ENCODE measurements around the gene PSMF1.

Gene PSMF1

DNA sequence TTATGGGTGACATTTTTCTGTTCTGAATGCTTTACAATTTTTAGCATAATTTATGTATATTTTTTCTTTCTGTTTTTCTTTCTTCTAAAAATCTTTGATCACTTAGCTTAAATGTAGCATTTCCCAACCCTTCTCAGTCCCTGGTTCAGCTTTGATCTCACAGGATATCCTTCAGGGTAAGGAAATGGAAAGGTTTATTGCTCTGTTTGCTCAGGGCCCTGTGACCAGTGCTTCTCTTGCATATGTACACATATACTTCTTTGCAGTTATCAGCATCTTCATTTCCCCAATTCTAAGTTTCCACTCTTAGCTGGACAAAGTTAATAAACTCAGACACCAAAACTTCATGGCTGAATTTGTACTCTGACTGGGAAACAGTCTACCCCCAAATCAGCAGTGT, 35.8 kb downstream of the PSMF1 start:
- ChIA-PET POLR2A (no interaction called here), CTCF (interaction anchor here (1.1 to 1.3 kb wide), 2 partner anchors 19 to 45 kb away, joined by 3 to 4 read pairs; no protein-coding TSS in a partner anchor)
- DNase-seq (ENCODE audit: extremely low spot score) = no peak
- TF ChIP-seq, protein P1, sequence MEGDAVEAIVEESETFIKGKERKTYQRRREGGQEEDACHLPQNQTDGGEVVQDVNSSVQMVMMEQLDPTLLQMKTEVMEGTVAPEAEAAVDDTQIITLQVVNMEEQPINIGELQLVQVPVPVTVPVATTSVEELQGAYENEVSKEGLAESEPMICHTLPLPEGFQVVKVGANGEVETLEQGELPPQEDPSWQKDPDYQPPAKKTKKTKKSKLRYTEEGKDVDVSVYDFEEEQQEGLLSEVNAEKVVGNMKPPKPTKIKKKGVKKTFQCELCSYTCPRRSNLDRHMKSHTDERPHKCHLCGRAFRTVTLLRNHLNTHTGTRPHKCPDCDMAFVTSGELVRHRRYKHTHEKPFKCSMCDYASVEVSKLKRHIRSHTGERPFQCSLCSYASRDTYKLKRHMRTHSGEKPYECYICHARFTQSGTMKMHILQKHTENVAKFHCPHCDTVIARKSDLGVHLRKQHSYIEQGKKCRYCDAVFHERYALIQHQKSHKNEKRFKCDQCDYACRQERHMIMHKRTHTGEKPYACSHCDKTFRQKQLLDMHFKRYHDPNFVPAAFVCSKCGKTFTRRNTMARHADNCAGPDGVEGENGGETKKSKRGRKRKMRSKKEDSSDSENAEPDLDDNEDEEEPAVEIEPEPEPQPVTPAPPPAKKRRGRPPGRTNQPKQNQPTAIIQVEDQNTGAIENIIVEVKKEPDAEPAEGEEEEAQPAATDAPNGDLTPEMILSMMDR (IDR thresholded peaks at IDR 0.05; ENCODE audit: control extremely low read depth, extremely low read depth, low read depth, missing control alignments) = no peak

DNA sequence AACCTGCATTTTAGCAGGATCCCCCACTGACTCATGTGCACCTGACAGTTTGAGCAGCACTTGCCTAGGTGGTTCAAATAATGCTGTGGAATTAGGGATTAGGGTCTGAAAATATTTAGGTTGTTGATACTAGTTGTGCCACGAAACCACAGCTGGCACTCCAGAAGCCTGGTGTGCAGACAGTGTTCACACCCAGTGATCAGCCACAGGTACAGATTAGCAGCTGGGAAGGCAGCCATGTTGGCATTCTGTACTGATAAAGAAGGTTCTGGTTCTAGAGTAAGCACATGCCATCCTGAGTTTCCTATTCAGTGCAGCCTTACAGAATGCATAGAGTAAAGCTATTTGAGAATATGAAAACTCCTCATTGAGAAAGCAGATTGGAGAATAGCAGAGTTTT, 36.3 kb downstream of the PSMF1 start:
- ChIA-PET CTCF (interaction anchor here (1.1 to 1.3 kb wide), 2 partner anchors 19 to 46 kb away, joined by 3 to 4 read pairs; no protein-coding TSS in a partner anchor), POLR2A (no interaction called here)
- no peak for DNase-seq (ENCODE audit: extremely low spot score)
- TF ChIP-seq, protein P1 (IDR thresholded peaks at IDR 0.05; ENCODE audit: control extremely low read depth, extremely low read depth, low read depth, missing control alignments) = no peak

DNA sequence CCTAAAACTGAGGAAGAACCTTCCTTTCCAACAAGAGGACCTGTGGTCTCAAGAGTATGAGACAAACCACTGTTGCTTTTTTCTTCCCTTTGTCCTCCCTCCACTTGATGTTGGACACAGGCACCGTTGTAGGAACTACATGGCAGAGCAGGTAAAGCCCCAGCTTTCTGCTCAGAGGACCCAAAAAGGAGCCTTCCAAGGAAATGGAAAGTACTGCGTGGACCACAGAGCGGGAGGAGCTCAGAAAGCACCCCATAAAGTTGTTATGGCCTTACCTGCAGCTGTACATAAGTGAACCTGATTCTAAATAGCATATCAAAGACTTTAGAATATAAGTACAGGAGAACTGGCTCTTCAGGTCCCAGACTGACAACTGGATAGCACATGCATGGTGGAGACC, 36.9 kb downstream of the PSMF1 start:
- CTCF ChIA-PET = interaction anchor here (1.1 kb wide), 1 partner anchor 20 kb away, joined by 3 read pairs; no protein-coding TSS in a partner anchor
- no peak for DNase-seq (ENCODE audit: extremely low spot score)
- POLR2A ChIA-PET = no interaction called here
- TF ChIP-seq, protein P1 (IDR thresholded peaks at IDR 0.05; ENCODE audit: control extremely low read depth, extremely low read depth, low read depth, missing control alignments) = no peak

DNA sequence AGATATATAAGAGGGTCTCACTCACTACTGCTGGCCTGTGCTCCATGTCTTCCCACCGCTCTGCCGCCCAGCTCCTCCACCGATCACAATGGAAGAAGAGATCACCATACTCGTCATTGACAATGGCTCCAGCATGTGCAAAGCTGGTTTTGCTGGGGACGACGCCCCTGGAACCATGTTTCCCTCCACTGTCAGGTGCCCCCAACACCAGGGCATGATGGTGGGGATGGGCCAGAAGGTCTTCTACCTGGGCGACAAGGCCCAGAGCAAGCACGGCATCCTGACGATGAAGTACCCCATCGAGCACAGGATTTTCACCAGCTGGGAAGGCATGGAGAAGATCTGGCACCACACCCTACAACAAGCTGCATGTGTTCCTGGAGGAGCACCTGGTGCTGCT, 42.1 kb downstream of the PSMF1 start:
- TF ChIP-seq, protein P1 (IDR thresholded peaks at IDR 0.05; ENCODE audit: control extremely low read depth, extremely low read depth, low read depth, missing control alignments) = no peak
- no peak for DNase-seq (ENCODE audit: extremely low spot score)
- ChIA-PET CTCF (interaction anchor here (2.2 kb wide), 1 partner anchor 12 kb away, joined by 6 read pairs; no protein-coding TSS in a partner anchor), POLR2A (no interaction called here)

DNA sequence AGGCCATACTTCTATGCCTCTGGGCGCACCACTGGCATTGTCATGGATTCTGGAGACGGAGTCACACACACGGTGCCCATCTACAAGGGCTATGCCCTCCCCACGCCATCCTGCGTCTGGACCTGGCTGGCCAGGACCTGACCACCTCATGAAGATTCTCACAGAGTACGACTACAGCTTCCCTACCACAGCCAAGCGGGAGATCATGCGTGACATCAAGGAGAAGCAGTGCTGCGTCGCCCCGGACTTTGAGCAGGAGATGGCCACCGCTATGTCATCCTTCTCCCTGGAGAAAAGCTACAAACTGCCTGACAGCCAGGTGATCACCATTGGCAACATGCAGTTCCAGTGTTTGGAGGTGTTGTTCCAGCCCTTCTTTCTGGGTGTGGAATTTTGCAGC, 42.6 kb downstream of the PSMF1 start:
- CTCF ChIA-PET = interaction anchor here (2.2 kb wide), 1 partner anchor 13 kb away, joined by 6 read pairs; no protein-coding TSS in a partner anchor
- TF ChIP-seq, protein P1 (IDR thresholded peaks at IDR 0.05; ENCODE audit: control extremely low read depth, extremely low read depth, low read depth, missing control alignments) = no peak
- POLR2A ChIA-PET = no interaction called here
- no peak for DNase-seq (ENCODE audit: extremely low spot score)

DNA sequence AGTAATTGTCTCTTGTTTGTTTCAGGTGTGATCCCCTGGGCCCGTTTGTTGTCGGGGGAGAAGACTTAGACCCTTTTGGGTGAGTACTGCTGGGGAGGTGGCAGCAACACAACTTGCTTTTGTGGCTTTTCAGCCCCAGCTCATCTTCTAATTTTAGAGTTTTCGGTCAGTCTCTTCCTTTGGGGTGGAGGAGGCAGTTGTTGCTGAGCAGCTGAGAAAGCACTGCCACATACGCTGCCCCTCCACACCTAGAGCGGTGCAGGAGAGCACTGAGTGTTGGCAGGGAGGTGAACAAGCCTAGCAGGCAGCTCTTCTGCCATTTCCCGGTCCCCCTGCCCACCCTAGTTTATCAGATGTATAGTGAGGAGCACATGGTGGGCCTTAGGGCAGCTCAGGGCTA, 44.7 kb downstream of the PSMF1 start:
- POLR2A ChIA-PET = no interaction called here

More for the DNA sequence above, 44.7 kb downstream of the PSMF1 start:
- TF ChIP-seq, protein P1 (IDR thresholded peaks at IDR 0.05; ENCODE audit: control extremely low read depth, extremely low read depth, low read depth, missing control alignments) = no peak
- CTCF ChIA-PET = interaction anchor here (1.4 kb wide), 1 partner anchor 56 kb away, joined by 3 read pairs; no protein-coding TSS in a partner anchor
- DNase-seq (ENCODE audit: extremely low spot score) = peak; percentile 42
